A549 (cell line): ENCODE measurements around the gene CYP19A1. TPM values are rescaled to one million over a fixed set of nuclear protein-coding genes. Genes with fewer than 3 reads are reported as not detected.

ENCODE experiments used
- ATAC-seq, 2 experiments: fragments of 200-7000 bp in 1 of 2; fragments of >200 bp in 1 of 2; cut with Nextera tagmentation in 1 of 2; cut with Tn5 transposase in 1 of 2; 3 replicates each; pipeline versions ENCODE4 v1.8.0 to v1.9.1; 2018 to 2020; ENCODE audit warnings: mild to moderate bottlenecking in 1 of 2, moderate library complexity in 1 of 2
- CTCF ChIA-PET: fragments of 300-600 bp; sonication (Branson Sonifier 250); formaldehyde crosslinking; extraction: SDS; loops from one replicate; lab custom pipeline; 2021; ENCODE audit warnings: antibody characterized with exemption, inconsistent platforms; lab: Yijun Ruan, JAX
- POLR2A ChIA-PET: fragments of 350-600 bp; formaldehyde crosslinking; extraction: SDS; loops from one replicate; lab custom pipeline; 2021; ENCODE audit warnings: antibody characterized with exemption, inconsistent platforms; lab: Yijun Ruan, JAX
- DNase-seq, 2 experiments: peaks; one replicate each; pipeline versions ENCODE4 v3.0.0 to v3.0.0-alpha.2; 2011 to 2016; ENCODE audit warnings: low read depth in 1 of 2, low spot score in 1 of 2
- FAIRE-seq: peaks from 2 replicates; lab custom pipeline; 2011; peaks lifted over from hg19 to GRCh38; lab: Jason Lieb, UNC
- H3K27ac ChIP-seq, 2 experiments: fragments of >200 bp; sonication (Bioruptor Twin); formaldehyde crosslinking; 3 replicates each; pipeline ENCODE4 v1.5.1; 2016 to 2017
- H3K4me1 ChIP-seq: fragments of >200 bp; sonication (Bioruptor Twin); formaldehyde crosslinking; 3 replicates; pipeline ENCODE4 v1.6.1; 2016
- H3K4me2 ChIP-seq: fragments of >200 bp; sonication (Bioruptor Twin); formaldehyde crosslinking; 3 replicates; pipeline ENCODE4 v1.6.1; 2016
- H3K4me3 ChIP-seq: fragments of >200 bp; sonication (Bioruptor Twin); formaldehyde crosslinking; 3 replicates; pipeline ENCODE4 v1.5.1; 2016
- H3K9me3 ChIP-seq: fragments of >200 bp; sonication (Bioruptor Twin); formaldehyde crosslinking; 3 replicates; pipeline ENCODE4 v1.6.1; 2016
- ATOH8 ChIP-seq: fragments of 250-450 bp; sonication (Bioruptor Pico); IDR thresholded peaks from 2 replicates; pipeline ENCODE4 v1.5.0; 2020; ENCODE audit warnings: low read depth, mild to moderate bottlenecking, moderate library complexity
- BHLHE40 ChIP-seq: IDR thresholded peaks from 2 replicates; pipeline ENCODE4 v1.6.1; 2012; ENCODE audit warnings: low read depth, low read length, inconsistent platforms
- CBX2 ChIP-seq: fragments of 200-600 bp; sonication (generic); IDR thresholded peaks from 2 replicates; pipeline ENCODE4 v1.6.1; 2016; ENCODE audit warnings: low read depth, mild to moderate bottlenecking, borderline replicate concordance
- CHD2 ChIP-seq: fragments of 150-350 bp; IDR thresholded peaks from 2 replicates; pipeline ENCODE4 v1.6.1; 2014; ENCODE audit warnings: low read length; ENCODE audit not compliant: partially characterized antibody
- FOXS1 ChIP-seq: fragments of 250-450 bp; sonication (Bioruptor Pico); IDR thresholded peaks from 2 replicates; pipeline ENCODE4 v1.5.0; 2020; ENCODE audit warnings: mild to moderate bottlenecking, moderate library complexity
- GATA3 ChIP-seq: IDR thresholded peaks from 2 replicates; pipeline ENCODE4 v1.6.1; 2012; ENCODE audit warnings: borderline replicate concordance
- HOXA7 ChIP-seq: fragments of 250-450 bp; sonication (Bioruptor Pico); IDR thresholded peaks from 2 replicates; pipeline ENCODE4 v1.5.0; 2020; ENCODE audit warnings: mild to moderate bottlenecking, moderate library complexity
- HOXB13 ChIP-seq: fragments of 250-450 bp; sonication (Bioruptor Pico); IDR thresholded peaks from 2 replicates; pipeline ENCODE4 v1.5.0; 2020; ENCODE audit warnings: low read depth, mild to moderate bottlenecking, moderate library complexity
- JUNB ChIP-seq: fragments of >200 bp; sonication (Bioruptor Twin); formaldehyde crosslinking; IDR thresholded peaks from 2 replicates; pipeline ENCODE4 v1.6.1; 2016
- MAZ ChIP-seq: fragments of 150-350 bp; IDR thresholded peaks from 2 replicates; pipeline ENCODE4 v1.6.1; 2014; ENCODE audit warnings: antibody characterized with exemption, low read depth, low read length, borderline replicate concordance
- NR3C1 ChIP-seq: fragments of >200 bp; sonication (Bioruptor Twin); formaldehyde crosslinking; IDR thresholded peaks from 3 replicates; pipeline ENCODE4 v1.6.1; 2017
- POLR2AphosphoS2 ChIP-seq: conservative IDR thresholded peaks from 2 replicates; pipeline ENCODE4 v1.6.1; 2012; ENCODE audit warnings: low read length, improper control_type of control experiment, inconsistent platforms
- RCOR1 ChIP-seq: fragments of 150-350 bp; IDR thresholded peaks from 2 replicates; pipeline ENCODE4 v1.6.1; 2014; ENCODE audit warnings: antibody characterized with exemption, low read length, low read depth
- RFX5 ChIP-seq: fragments of 450-650 bp; IDR thresholded peaks from 2 replicates; pipeline ENCODE4 v1.7.1; 2014; ENCODE audit warnings: antibody characterized with exemption, mild to moderate bottlenecking, moderate library complexity
- RNF2 ChIP-seq: fragments of 200-600 bp; sonication (generic); IDR thresholded peaks from 2 replicates; pipeline ENCODE4 v1.6.1; 2016; ENCODE audit warnings: low read depth, mild to moderate bottlenecking, antibody characterized with exemption, moderate library complexity, borderline replicate concordance
- TFCP2L1 ChIP-seq: fragments of 250-450 bp; sonication (Bioruptor Pico); IDR thresholded peaks from 2 replicates; pipeline ENCODE4 v1.5.0; 2021; ENCODE audit warnings: mild to moderate bottlenecking
- TP53 ChIP-seq: fragments of 250-450 bp; sonication (Bioruptor Pico); IDR thresholded peaks from 2 replicates; pipeline ENCODE4 v1.5.0; 2021; ENCODE audit warnings: mild to moderate bottlenecking, moderate library complexity
- WGBS: methylation state at CpG from one replicate; pipeline ENCODE4 v1.1.6; 2017; ENCODE audit errors: missing lambda C conversion rate; 5-methylcytosine and 5-hydroxymethylcytosine counted together
- polyA plus RNA-seq, 4 experiments: library from polyadenylated mRNA; depleted of rRNA in 3 of 4; stranded (reverse); fragments of >200 nt; fragmentation: RNase III in 1 of 4; extraction: RNeasy Plus Mini Kit Qiagen cat#74134 plus additional on column Dnase treatment in 1 of 4; gene quantifications; 2 replicates in 3 of 4; 3 replicates in 1 of 4; pipeline ENCODE4 v1.2.3, GENCODE V29; 2011 to 2017
- TF ChIP-seq, protein P1 (sequence below): fragments of 200-600 bp; sonication (generic); IDR thresholded peaks from 2 replicates; pipeline ENCODE4 v1.6.1; 2016; ENCODE audit warnings: antibody characterized with exemption, mild to moderate bottlenecking, moderate library complexity
- TF ChIP-seq, protein P2 (sequence below): fragments of >200 bp; sonication (Bioruptor Twin); formaldehyde crosslinking; IDR thresholded peaks from 3 replicates; pipeline ENCODE4 v1.5.1; 2016
- TF ChIP-seq, protein P3 (sequence below): fragments of >200 bp; sonication (Bioruptor Twin); formaldehyde crosslinking; IDR thresholded peaks from 2 replicates; pipeline ENCODE4 v1.6.1; 2016
- TF ChIP-seq, protein P4 (sequence below): IDR thresholded peaks from 2 replicates; pipeline ENCODE4 v1.6.1; 2012
- TF ChIP-seq, protein P5 (sequence below): fragments of >200 bp; sonication (Bioruptor Twin); formaldehyde crosslinking; IDR thresholded peaks from 3 replicates; pipeline ENCODE4 v1.6.1; 2016

CYP19A1 gene
- polyA plus RNA-seq, 2 of the 4 experiments (the other 2 are of a cell fraction) = 0.36 TPM; not detected in 1

- no peak for TF ChIP-seq RCOR1
- TF ChIP-seq CHD2 = no peak
- TF ChIP-seq BHLHE40 = no peak
- TF ChIP-seq, protein P1, sequence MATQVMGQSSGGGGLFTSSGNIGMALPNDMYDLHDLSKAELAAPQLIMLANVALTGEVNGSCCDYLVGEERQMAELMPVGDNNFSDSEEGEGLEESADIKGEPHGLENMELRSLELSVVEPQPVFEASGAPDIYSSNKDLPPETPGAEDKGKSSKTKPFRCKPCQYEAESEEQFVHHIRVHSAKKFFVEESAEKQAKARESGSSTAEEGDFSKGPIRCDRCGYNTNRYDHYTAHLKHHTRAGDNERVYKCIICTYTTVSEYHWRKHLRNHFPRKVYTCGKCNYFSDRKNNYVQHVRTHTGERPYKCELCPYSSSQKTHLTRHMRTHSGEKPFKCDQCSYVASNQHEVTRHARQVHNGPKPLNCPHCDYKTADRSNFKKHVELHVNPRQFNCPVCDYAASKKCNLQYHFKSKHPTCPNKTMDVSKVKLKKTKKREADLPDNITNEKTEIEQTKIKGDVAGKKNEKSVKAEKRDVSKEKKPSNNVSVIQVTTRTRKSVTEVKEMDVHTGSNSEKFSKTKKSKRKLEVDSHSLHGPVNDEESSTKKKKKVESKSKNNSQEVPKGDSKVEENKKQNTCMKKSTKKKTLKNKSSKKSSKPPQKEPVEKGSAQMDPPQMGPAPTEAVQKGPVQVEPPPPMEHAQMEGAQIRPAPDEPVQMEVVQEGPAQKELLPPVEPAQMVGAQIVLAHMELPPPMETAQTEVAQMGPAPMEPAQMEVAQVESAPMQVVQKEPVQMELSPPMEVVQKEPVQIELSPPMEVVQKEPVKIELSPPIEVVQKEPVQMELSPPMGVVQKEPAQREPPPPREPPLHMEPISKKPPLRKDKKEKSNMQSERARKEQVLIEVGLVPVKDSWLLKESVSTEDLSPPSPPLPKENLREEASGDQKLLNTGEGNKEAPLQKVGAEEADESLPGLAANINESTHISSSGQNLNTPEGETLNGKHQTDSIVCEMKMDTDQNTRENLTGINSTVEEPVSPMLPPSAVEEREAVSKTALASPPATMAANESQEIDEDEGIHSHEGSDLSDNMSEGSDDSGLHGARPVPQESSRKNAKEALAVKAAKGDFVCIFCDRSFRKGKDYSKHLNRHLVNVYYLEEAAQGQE = no peak
- no peak for TF ChIP-seq GATA3
- TF ChIP-seq MAZ = no peak
- no peak for TF ChIP-seq JUNB
- TF ChIP-seq NR3C1 = no peak
These were observed 9.5 kb downstream of the CYP19A1 start (continued) for GRCh38 chr15:51328926-51329325.

GRCh38 chr15:51327081-51327480 lies 11.3 kb downstream of the CYP19A1 start:
- no peak for ATAC-seq
- 90% methylated on average over 2 of the region's 2 CpGs for WGBS
- CTCF ChIA-PET = interaction anchor here (1.0 to 1.2 kb wide), 2 partner anchors 9 to 12 kb away, joined by 4 read pairs; no protein-coding TSS in a partner anchor

DNA sequence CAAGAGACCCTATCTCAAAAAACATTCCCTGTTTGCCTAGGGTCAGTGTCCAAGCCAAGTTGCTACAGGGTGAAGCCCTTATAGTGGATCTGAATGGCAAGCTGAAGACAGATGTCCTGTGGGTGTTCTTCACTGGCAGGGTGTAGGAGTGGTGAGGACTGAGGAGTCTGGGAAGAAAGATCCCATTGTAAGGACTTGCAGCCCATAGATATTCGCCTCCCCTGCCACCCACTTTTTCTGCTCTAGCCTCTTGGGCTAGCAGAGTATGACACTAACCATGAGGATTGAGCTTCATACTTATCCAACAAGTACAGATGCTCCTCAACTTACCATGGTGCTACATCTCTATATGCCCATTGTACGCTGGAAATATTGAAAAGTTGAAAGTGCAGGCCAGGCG lies 13.2 kb downstream of the CYP19A1 start:
- H3K9me3 ChIP-seq = no peaks in the 10 kb centered on the region
- WGBS = 60% methylated on average over 3 of the region's 3 CpGs
- DNase-seq = no peak
- TF ChIP-seq RFX5 (no peak), TP53 (CRISPR knock-in tag) (no peak), FOXS1 (CRISPR knock-in tag) (no peak), RNF2 (no peak), ATOH8 (CRISPR knock-in tag) (no peak), NR3C1 (no peak), CBX2 (no peak), HOXB13 (CRISPR knock-in tag) (no peak), POLR2AphosphoS2 (no peak)
- TF ChIP-seq, protein P2, sequence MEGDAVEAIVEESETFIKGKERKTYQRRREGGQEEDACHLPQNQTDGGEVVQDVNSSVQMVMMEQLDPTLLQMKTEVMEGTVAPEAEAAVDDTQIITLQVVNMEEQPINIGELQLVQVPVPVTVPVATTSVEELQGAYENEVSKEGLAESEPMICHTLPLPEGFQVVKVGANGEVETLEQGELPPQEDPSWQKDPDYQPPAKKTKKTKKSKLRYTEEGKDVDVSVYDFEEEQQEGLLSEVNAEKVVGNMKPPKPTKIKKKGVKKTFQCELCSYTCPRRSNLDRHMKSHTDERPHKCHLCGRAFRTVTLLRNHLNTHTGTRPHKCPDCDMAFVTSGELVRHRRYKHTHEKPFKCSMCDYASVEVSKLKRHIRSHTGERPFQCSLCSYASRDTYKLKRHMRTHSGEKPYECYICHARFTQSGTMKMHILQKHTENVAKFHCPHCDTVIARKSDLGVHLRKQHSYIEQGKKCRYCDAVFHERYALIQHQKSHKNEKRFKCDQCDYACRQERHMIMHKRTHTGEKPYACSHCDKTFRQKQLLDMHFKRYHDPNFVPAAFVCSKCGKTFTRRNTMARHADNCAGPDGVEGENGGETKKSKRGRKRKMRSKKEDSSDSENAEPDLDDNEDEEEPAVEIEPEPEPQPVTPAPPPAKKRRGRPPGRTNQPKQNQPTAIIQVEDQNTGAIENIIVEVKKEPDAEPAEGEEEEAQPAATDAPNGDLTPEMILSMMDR = no peak
- TF ChIP-seq, protein P3, sequence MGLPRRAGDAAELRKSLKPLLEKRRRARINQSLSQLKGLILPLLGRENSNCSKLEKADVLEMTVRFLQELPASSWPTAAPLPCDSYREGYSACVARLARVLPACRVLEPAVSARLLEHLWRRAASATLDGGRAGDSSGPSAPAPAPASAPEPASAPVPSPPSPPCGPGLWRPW = no peak
- TF ChIP-seq, all 56 proteins: peak for 0
- Histone ChIP-seq H3K4me3 (no peak overlapping the region), H3K4me1 (no peaks in the 10 kb centered on the region), H3K4me2 (no peak overlapping the region), H3K27ac (no peak overlapping the region)
- ChIA-PET CTCF (interaction anchor here (1.4 to 1.7 kb wide), 2 partner anchors 78 to 162 kb away, joined by 3 to 8 read pairs; no protein-coding TSS in a partner anchor), POLR2A (no interaction called here)
- ATAC-seq = no peak
- no peak for FAIRE-seq

More at GRCh38 chr15:51327081-51327480, 11.3 kb downstream of the CYP19A1 start:
- TF ChIP-seq ATOH8 (CRISPR knock-in tag) (no peak), TFCP2L1 (CRISPR knock-in tag) (no peak), HOXA7 (CRISPR knock-in tag) (no peak)
- TF ChIP-seq, protein P4, sequence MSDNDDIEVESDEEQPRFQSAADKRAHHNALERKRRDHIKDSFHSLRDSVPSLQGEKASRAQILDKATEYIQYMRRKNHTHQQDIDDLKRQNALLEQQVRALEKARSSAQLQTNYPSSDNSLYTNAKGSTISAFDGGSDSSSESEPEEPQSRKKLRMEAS = no peak
- TF ChIP-seq, protein P5, sequence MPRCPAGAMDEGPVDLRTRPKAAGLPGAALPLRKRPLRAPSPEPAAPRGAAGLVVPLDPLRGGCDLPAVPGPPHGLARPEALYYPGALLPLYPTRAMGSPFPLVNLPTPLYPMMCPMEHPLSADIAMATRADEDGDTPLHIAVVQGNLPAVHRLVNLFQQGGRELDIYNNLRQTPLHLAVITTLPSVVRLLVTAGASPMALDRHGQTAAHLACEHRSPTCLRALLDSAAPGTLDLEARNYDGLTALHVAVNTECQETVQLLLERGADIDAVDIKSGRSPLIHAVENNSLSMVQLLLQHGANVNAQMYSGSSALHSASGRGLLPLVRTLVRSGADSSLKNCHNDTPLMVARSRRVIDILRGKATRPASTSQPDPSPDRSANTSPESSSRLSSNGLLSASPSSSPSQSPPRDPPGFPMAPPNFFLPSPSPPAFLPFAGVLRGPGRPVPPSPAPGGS = no peak
- TF ChIP-seq, protein P3 = no peak
- TF ChIP-seq, all 56 proteins: peak for 0
- FAIRE-seq (no peak), DNase-seq (no peak)
- Histone ChIP-seq H3K4me2 (no peak overlapping the region), H3K4me3 (no peak overlapping the region), H3K4me1 (0 out of 3 replicates have a peak, but pooled peaks cover 4% of the 10 kb centered on the region), H3K27ac (no peak overlapping the region), H3K9me3 (no peaks in the 10 kb centered on the region)
- POLR2A ChIA-PET = no interaction called here
